Aorta (tissue), 5 donors: ENCODE results near the gene DNAH5. TPM values are rescaled to one million over a fixed set of nuclear protein-coding genes. Genes with fewer than 3 reads are reported as not detected.

Experiments used
- ATAC-seq: fragments of 200-7000 bp; cut with Tn5 transposase; one replicate; pipeline ENCODE4 v1.9.1; 2022; ENCODE audit warnings: moderate library complexity; ENCODE audit not compliant: low FRiP score
- DNase-seq, 2 donors: peaks; one replicate each; pipeline ENCODE4 v3.0.0-alpha.2; 2020
- H3K27ac ChIP-seq, 2 donors: one replicate each; pipeline ENCODE4 v1.5.1; 2013; ENCODE audit warnings: low read length in 2 of 2, mild to moderate bottlenecking in 2 of 2, moderate library complexity in 2 of 2, control low read depth in 1 of 2, inconsistent platforms in 1 of 2, low read depth in 1 of 2
- H3K27me3 ChIP-seq, 2 donors: one replicate each; pipeline ENCODE4 v1.6.1; 2013; ENCODE audit warnings: control low read depth in 1 of 2, low read length in 1 of 2, mild to moderate bottlenecking in 1 of 2, moderate library complexity in 1 of 2; ENCODE audit not compliant: insufficient read depth in 2 of 2, control insufficient read depth in 1 of 2
- H3K36me3 ChIP-seq, 2 donors: one replicate each; pipeline ENCODE4 v1.6.1; 2013; ENCODE audit warnings: control low read depth in 1 of 2, low read length in 1 of 2, mild to moderate bottlenecking in 1 of 2; ENCODE audit not compliant: insufficient read depth in 2 of 2, control insufficient read depth in 1 of 2
- H3K4me1 ChIP-seq, 2 donors: one replicate each; pipeline ENCODE4 v1.6.1; 2013; ENCODE audit warnings: low read length in 2 of 2, control low read depth in 1 of 2, mild to moderate bottlenecking in 1 of 2, moderate library complexity in 1 of 2; ENCODE audit not compliant: insufficient read depth in 2 of 2, control insufficient read depth in 1 of 2
- H3K4me3 ChIP-seq, 2 donors: one replicate each; pipeline ENCODE4 v1.5.1; 2013; ENCODE audit warnings: low read length in 2 of 2, control low read depth in 1 of 2, mild to moderate bottlenecking in 1 of 2
- H3K9me3 ChIP-seq: one replicate; pipeline ENCODE4 v1.6.1; 2013; ENCODE audit warnings: mild to moderate bottlenecking, low read length; ENCODE audit not compliant: control insufficient read depth
- WGBS, 2 donors: extraction: QIAGEN DNeasy Blood & Tissue Kit; methylation state at CpG; one replicate each; pipeline ENCODE4 v1.1.7; 2013; 5-methylcytosine and 5-hydroxymethylcytosine counted together
- intact Hi-C, 2 donors: fragments of 100-400 bp; cut with DNase I; formaldehyde crosslinking; loops; one replicate each; pipeline versions ENCODE4 v1.14.2 to v1.15.0; 2022
- polyA plus RNA-seq, 2 donors: library from polyadenylated mRNA; stranded (reverse); fragments of 200-250 nt; gene quantifications; one replicate each; pipeline ENCODE4 v1.2.3, GENCODE V29; 2013
- total RNA-seq, 2 donors: library from RNA; stranded (reverse); fragmentation: NEBNext Ultra II Directional; extraction: Animal tissue kit (Norgen Biotek cat#: 25700); gene quantifications; one replicate each; pipeline ENCODE4 v1.2.1, GENCODE V29; 2021
- donor health status: healthy with polysubstance abuse.
- donor health status: Bipolar disorder and iron deficiency.
- donor health status: DM: no; HTN: no; CAD: no.
- donor health status: DM: no; HTN: no; CAD: no.
- donor health status: DM: yes; HTN: yes; CAD: no.

DNAH5 gene
- total and polyA plus RNA-seq, 4 donors: 0.03 to 0.57 (median 0.36) TPM; not detected in 1

- no peak overlapping the region for H3K4me3 ChIP-seq
- H3K9me3 ChIP-seq: no peaks in the 10 kb centered on the region
- ATAC-seq (no peak), DNase-seq (no peak)
- intact Hi-C loops: no loop called here
- H3K27ac ChIP-seq: no peak overlapping the region
- H3K36me3 ChIP-seq: no peaks in the 10 kb centered on the region
- H3K27me3 ChIP-seq: no peaks in the 10 kb centered on the region
- 55 to 59% methylated on average over 3 of the region's 3 CpGs for WGBS, 2 donors
- no peaks in the 10 kb centered on the region for H3K4me1 ChIP-seq
Measured at GRCh38 chr5:13659391-13659790, 285.1 kb downstream of the DNAH5 start.

- Histone ChIP-seq H3K27ac (no peak overlapping the region), H3K4me1 (no peaks in the 10 kb centered on the region), H3K36me3 (no peaks in the 10 kb centered on the region), H3K27me3 (no peaks in the 10 kb centered on the region), H3K9me3 (no peaks in the 10 kb centered on the region), H3K4me3 (no peak overlapping the region)
- intact Hi-C loops: no loop called here
- DNase-seq (no peak), ATAC-seq (no peak)
- 83% methylated on average over 4 of the region's 4 CpGs for WGBS, 2 donors
Measured at GRCh38 chr5:13658761-13659160, 285.7 kb downstream of the DNAH5 start.

GRCh38 chr5:13658152-13658551, 286.3 kb downstream of the DNAH5 start:
- Histone ChIP-seq H3K27me3 (no peaks in the 10 kb centered on the region), H3K27ac (no peak overlapping the region)
- intact Hi-C loops: no loop called here

GRCh38 chr5:13653709-13654108, 290.8 kb downstream of the DNAH5 start:
- ATAC-seq (no peak), DNase-seq (no peak)
- no peaks in the 10 kb centered on the region for H3K4me1 ChIP-seq
- H3K4me3 ChIP-seq: no peak overlapping the region
- H3K27ac ChIP-seq: no peak overlapping the region
- no peaks in the 10 kb centered on the region for H3K9me3 ChIP-seq
- no peaks in the 10 kb centered on the region for H3K27me3 ChIP-seq
- H3K36me3 ChIP-seq: no peaks in the 10 kb centered on the region
- intact Hi-C loops: no loop called here
- 61 to 63% methylated on average over 2 of the region's 2 CpGs for WGBS, 2 donors

More at GRCh38 chr5:13658152-13658551, 286.3 kb downstream of the DNAH5 start:
- no peak overlapping the region for H3K4me3 ChIP-seq
- ATAC-seq (no peak), DNase-seq (no peak)
- 82 to 89% methylated on average over 1 of the region's 1 CpG for WGBS, 2 donors
- no peaks in the 10 kb centered on the region for H3K4me1 ChIP-seq
- H3K9me3 ChIP-seq: no peaks in the 10 kb centered on the region
- no peaks in the 10 kb centered on the region for H3K36me3 ChIP-seq

DNA sequence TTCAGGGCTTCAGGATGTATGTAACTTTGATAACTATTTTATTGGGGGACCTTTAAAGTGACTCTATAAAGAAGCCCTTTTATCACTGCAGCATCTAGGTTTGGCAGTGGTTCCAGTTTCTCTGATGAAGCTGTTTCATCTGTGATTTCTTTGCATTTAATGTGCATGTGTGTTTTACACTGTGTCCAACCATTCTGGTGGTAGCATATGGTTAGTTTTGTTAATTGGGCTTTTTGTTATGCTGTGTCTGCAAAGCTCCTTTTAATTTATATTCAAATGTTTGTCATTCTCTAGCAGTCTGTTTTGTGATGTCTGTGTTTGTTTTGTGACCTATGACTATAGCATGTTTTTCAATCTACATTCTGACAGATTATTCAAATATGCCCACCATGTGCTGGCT, 294.8 kb downstream of the DNAH5 start:
- H3K9me3 ChIP-seq: no peaks in the 10 kb centered on the region
- no peaks in the 10 kb centered on the region for H3K36me3 ChIP-seq
- no peaks in the 10 kb centered on the region for H3K27me3 ChIP-seq
- H3K4me3 ChIP-seq: no peak overlapping the region
- H3K27ac ChIP-seq: no peak overlapping the region
- DNase-seq: no peak
- no peak for ATAC-seq
- intact Hi-C loops: no loop called here
- no peaks in the 10 kb centered on the region for H3K4me1 ChIP-seq

- H3K4me3 ChIP-seq: no peak overlapping the region
- DNase-seq: no peak
- ATAC-seq: no peak
- no peak overlapping the region for H3K27ac ChIP-seq
- H3K9me3 ChIP-seq: no peaks in the 10 kb centered on the region
- intact Hi-C loops: no loop called here
- no peaks in the 10 kb centered on the region for H3K27me3 ChIP-seq
- H3K36me3 ChIP-seq: no peaks in the 10 kb centered on the region
- 77 to 81% methylated on average over 3 of the region's 3 CpGs for WGBS, 2 donors
- H3K4me1 ChIP-seq: no peaks in the 10 kb centered on the region
Measured at GRCh38 chr5:13648822-13649221, 295.7 kb downstream of the DNAH5 start.

DNA sequence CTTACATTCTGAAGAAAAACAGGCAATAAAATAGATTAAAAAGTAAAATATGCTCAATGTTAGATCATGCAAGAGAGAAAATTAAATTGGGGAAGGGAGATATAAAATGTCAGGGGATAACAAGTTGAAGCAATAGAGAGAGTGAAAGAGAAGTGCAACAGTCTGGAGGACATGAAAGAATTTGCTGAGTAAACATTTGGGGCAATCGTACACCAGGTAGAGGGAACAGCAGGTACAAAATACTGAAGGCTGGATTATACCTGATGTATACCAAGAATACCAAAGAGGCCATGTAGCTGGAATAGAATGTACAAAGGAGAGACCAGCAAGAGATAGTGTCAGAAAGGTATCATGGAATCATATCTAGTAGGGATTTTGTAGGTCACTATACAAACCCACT, 300.8 kb downstream of the DNAH5 start:
- DNase-seq (no peak), ATAC-seq (no peak)
- Histone ChIP-seq H3K4me1 (no peaks in the 10 kb centered on the region), H3K27ac (no peak overlapping the region), H3K4me3 (no peak overlapping the region), H3K9me3 (no peaks in the 10 kb centered on the region), H3K36me3 (no peaks in the 10 kb centered on the region), H3K27me3 (no peaks in the 10 kb centered on the region)
- whole genome bisulfite sequencing, 2 donors: 66 to 85% methylated on average over 1 of the region's 1 CpG
- intact Hi-C loops: no loop called here

GRCh38 chr5:13643196-13643595, 301.3 kb downstream of the DNAH5 start:
- intact Hi-C loops: no loop called here
- Histone ChIP-seq H3K9me3 (no peaks in the 10 kb centered on the region), H3K36me3 (no peaks in the 10 kb centered on the region), H3K27ac (no peak overlapping the region), H3K4me1 (no peaks in the 10 kb centered on the region), H3K4me3 (no peak overlapping the region), H3K27me3 (no peaks in the 10 kb centered on the region)
- DNase-seq: no peak
- 71 to 91% methylated on average over 2 of the region's 2 CpGs for WGBS, 2 donors
- ATAC-seq: no peak
